Testis (tissue), 2 donors: ENCODE results near the gene LRRC42.

Experiments
- POLR2A ChIP-seq: fragments of 450-650 bp; IDR thresholded peaks from one replicate; pipeline ENCODE4 v1.6.1; 2017; ENCODE audit warnings: antibody characterized with exemption, mild to moderate bottlenecking, moderate library complexity
- TF ChIP-seq, protein P1 (sequence below), 3 experiments: fragments of 450-650 bp in 2 of 3; fragments of 200-600 bp in 1 of 3; sonication (generic) in 1 of 3; IDR thresholded peaks; one replicate each; pipeline ENCODE4 v1.5.1; 2016 to 2019; ENCODE audit warnings: antibody characterized with exemption in 3 of 3, mild to moderate bottlenecking in 2 of 3, moderate library complexity in 1 of 3

DNA sequence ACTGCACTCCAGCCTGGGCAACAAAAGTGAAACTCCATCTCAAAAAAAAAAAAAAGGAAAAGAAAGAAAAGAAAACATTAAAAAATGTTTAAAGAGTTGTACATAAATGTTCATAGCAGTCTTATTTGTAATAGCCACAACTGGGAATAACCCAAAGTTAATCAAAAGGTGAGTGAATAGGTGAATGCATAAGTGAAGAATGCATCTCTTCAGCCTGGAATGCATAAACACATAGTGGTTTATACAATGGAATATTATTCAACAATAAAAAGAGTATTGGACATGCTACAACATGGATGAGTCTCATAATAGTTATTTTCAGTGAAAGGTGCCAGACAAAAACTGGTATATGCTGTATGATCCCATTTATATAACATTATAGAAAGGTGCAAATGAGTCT lies 53.8 kb downstream of the LRRC42 start:
- TF ChIP-seq POLR2A = no peak
- TF ChIP-seq, protein P1, sequence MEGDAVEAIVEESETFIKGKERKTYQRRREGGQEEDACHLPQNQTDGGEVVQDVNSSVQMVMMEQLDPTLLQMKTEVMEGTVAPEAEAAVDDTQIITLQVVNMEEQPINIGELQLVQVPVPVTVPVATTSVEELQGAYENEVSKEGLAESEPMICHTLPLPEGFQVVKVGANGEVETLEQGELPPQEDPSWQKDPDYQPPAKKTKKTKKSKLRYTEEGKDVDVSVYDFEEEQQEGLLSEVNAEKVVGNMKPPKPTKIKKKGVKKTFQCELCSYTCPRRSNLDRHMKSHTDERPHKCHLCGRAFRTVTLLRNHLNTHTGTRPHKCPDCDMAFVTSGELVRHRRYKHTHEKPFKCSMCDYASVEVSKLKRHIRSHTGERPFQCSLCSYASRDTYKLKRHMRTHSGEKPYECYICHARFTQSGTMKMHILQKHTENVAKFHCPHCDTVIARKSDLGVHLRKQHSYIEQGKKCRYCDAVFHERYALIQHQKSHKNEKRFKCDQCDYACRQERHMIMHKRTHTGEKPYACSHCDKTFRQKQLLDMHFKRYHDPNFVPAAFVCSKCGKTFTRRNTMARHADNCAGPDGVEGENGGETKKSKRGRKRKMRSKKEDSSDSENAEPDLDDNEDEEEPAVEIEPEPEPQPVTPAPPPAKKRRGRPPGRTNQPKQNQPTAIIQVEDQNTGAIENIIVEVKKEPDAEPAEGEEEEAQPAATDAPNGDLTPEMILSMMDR (IDR thresholded peaks at IDR 0.05) = no peak
